HepG2 (cell line): Measurements from ENCODE around the gene ABL2. TPM values are rescaled to one million over a fixed set of nuclear protein-coding genes. Genes with fewer than 3 reads are reported as not detected.

Experiments used
- FOXA1 ChIP-seq, 2 experiments: fragments of 450-650 bp in 1 of 2; sonication (generic) in 1 of 2; formaldehyde crosslinking in 1 of 2; IDR thresholded peaks; 2 replicates each; pipeline versions ENCODE4 v1.4.0 to v1.6.1; 2016 to 2020; ENCODE audit warnings: missing genetic modification reagents in 1 of 2
- FOXK2 ChIP-seq: fragments of 450-650 bp; IDR thresholded peaks from 2 replicates; pipeline ENCODE4 v1.6.1; 2016
- ISL2 ChIP-seq: sonication (generic); formaldehyde crosslinking; IDR thresholded peaks from 2 replicates; pipeline ENCODE4 v1.5.0; 2020; ENCODE audit warnings: missing genetic modification reagents
- JUN ChIP-seq: sonication (generic); formaldehyde crosslinking; IDR thresholded peaks from 2 replicates; pipeline ENCODE4 v1.4.0; 2020; ENCODE audit warnings: mild to moderate bottlenecking, missing genetic modification reagents
- KAT2B ChIP-seq: fragments of 150-350 bp; IDR thresholded peaks from 2 replicates; pipeline ENCODE4 v1.6.1; 2014; ENCODE audit warnings: low read depth, low read length, borderline replicate concordance
- KDM5B ChIP-seq: sonication (generic); formaldehyde crosslinking; IDR thresholded peaks from 2 replicates; pipeline ENCODE4 v1.4.0; 2020; ENCODE audit warnings: missing genetic modification reagents, mild to moderate bottlenecking, borderline replicate concordance
- MAFK ChIP-seq, 2 experiments: IDR thresholded peaks in 1 of 2; conservative IDR thresholded peaks in 1 of 2; 2 replicates each; pipeline ENCODE4 v1.6.1; 2011; ENCODE audit warnings: improper control_type of control experiment in 2 of 2, low read length in 2 of 2
- MBNL3 ChIP-seq: fragments of 250-450 bp; sonication (Bioruptor Pico); conservative IDR thresholded peaks from 2 replicates; pipeline ENCODE4 v1.8.0; 2022; ENCODE audit warnings: mild to moderate bottlenecking, inconsistent platforms
- MLX ChIP-seq: IDR thresholded peaks from 2 replicates; pipeline ENCODE4 v1.6.1; 2016
- NCOA5 ChIP-seq: sonication (generic); formaldehyde crosslinking; IDR thresholded peaks from 2 replicates; pipeline ENCODE4 v1.4.0; 2020; ENCODE audit warnings: missing genetic modification reagents
- NFATC3 ChIP-seq: sonication (generic); formaldehyde crosslinking; IDR thresholded peaks from 2 replicates; pipeline ENCODE4 v1.5.1; 2020; ENCODE audit warnings: mild to moderate bottlenecking, missing genetic modification reagents
- NR2F2 ChIP-seq: IDR thresholded peaks from 2 replicates; pipeline ENCODE4 v1.6.1; 2012; ENCODE audit warnings: low read depth, inconsistent platforms, borderline replicate concordance
- NR3C1 ChIP-seq: sonication (generic); formaldehyde crosslinking; IDR thresholded peaks from 2 replicates; pipeline ENCODE4 v1.4.0; 2020; ENCODE audit warnings: missing genetic modification reagents
- REL ChIP-seq: sonication (generic); formaldehyde crosslinking; conservative IDR thresholded peaks from 2 replicates; pipeline ENCODE4 v1.8.0; 2022; ENCODE audit warnings: mild to moderate bottlenecking, missing genetic modification reagents, moderate library complexity
- SPEN ChIP-seq: sonication (generic); formaldehyde crosslinking; IDR thresholded peaks from 2 replicates; pipeline ENCODE4 v1.5.1; 2020; ENCODE audit warnings: low read depth, mild to moderate bottlenecking, missing genetic modification reagents
- TFE3 ChIP-seq: IDR thresholded peaks from 2 replicates; pipeline ENCODE4 v1.6.1; 2016
- ZMYM2 ChIP-seq: sonication (generic); formaldehyde crosslinking; IDR thresholded peaks from 2 replicates; pipeline ENCODE4 v1.8.0; 2022; ENCODE audit warnings: mild to moderate bottlenecking, missing genetic modification reagents
- ZNF10 ChIP-seq: sonication (generic); formaldehyde crosslinking; IDR thresholded peaks from 2 replicates; pipeline ENCODE4 v1.4.0; 2020; ENCODE audit warnings: mild to moderate bottlenecking, low read depth, missing genetic modification reagents, borderline replicate concordance
- ZNF318 ChIP-seq: sonication (generic); formaldehyde crosslinking; IDR thresholded peaks from 2 replicates; pipeline ENCODE4 v1.4.0; 2020; ENCODE audit warnings: mild to moderate bottlenecking, missing genetic modification reagents
- ZNF563 ChIP-seq: sonication (generic); formaldehyde crosslinking; IDR thresholded peaks from 2 replicates; pipeline ENCODE4 v1.8.0; 2022; ENCODE audit warnings: mild to moderate bottlenecking, moderate library complexity, missing genetic modification reagents
- ZSCAN9 ChIP-seq: IDR thresholded peaks from 2 replicates; pipeline ENCODE4 v1.6.1; 2016; ENCODE audit warnings: borderline replicate concordance
- polyA plus RNA-seq, 8 experiments: library from polyadenylated mRNA; depleted of rRNA in 3 of 8; stranded (reverse) in 7 of 8; unstranded in 1 of 8; fragments of >200 nt; fragmentation: Illumina TruSeq in 4 of 8; extraction: Trizol in 4 of 8; gene quantifications; 2 replicates each; pipeline versions ENCODE4 v1.2.1 to v1.2.3, GENCODE V29; 2011 to 2016; ENCODE audit warnings: low read depth in 4 of 8, missing spikeins in 1 of 8, mixed read lengths in 1 of 8; ENCODE audit not compliant: insufficient read depth in 1 of 8
- total RNA-seq, 5 experiments: library from RNA; depleted of rRNA; stranded (reverse); fragments of >200 nt; fragmentation: Illumina TruSeq; extraction: Trizol; gene quantifications; 2 replicates each; pipeline ENCODE4 v1.2.3, GENCODE V29; 2016; ENCODE audit warnings: low read depth in 1 of 5

The ABL2 gene
- total and polyA plus RNA-seq, 2 of the 13 experiments (the other 11 are each of a cell fraction or from before 2014, with no cell fraction given), result 5.8 to 6.0 TPM

GRCh38 chr1:179151908-179152682, 77.4 kb downstream of the ABL2 start (continued):
- TF ChIP-seq ZNF318 (CRISPR knock-in tag) (no peak), MBNL3 (CRISPR knock-in tag) (no peak), ISL2 (CRISPR knock-in tag) (peak; percentile 84; the same call in 1 of the 2 replicates), MLX (CRISPR knock-in tag) (peak; percentile 81), NFATC3 (CRISPR knock-in tag) (no peak), NR3C1 (CRISPR knock-in tag) (no peak), ZNF10 (no peak), ZSCAN9 (CRISPR knock-in tag) (peak; percentile 75), TFE3 (CRISPR knock-in tag) (no peak), JUN (CRISPR knock-in tag) (no peak), SPEN (CRISPR knock-in tag) (no peak), ZNF563 (CRISPR knock-in tag) (no peak), NR2F2 (no peak; the same call in 1 of the 2 replicates), REL (CRISPR knock-in tag) (no peak), KDM5B (no peak), KAT2B (no peak), NCOA5 (CRISPR knock-in tag) (no peak), MAFK (conservative IDR thresholded peaks at IDR 0.05 in 1 of 2, IDR thresholded peaks at IDR 0.05 in 1 of 2; ENCODE audit: low read length in 2 of 2) (no peak), FOXK2 (peak; percentile 92), FOXA1 (IDR thresholded peaks at IDR 0.05) (peak; percentile 47; the same call in 1 of the 2 replicates), FOXA1 (CRISPR knock-in tag; IDR thresholded peaks at IDR 0.05) (peak; percentile 77), ZMYM2 (CRISPR knock-in tag) (no peak)
